WTC11 (cell line): ENCODE data around the gene SCN4B. TPM values are rescaled to one million over a fixed set of nuclear protein-coding genes. Genes with fewer than 3 reads are reported as not detected.

Experiments
- ATAC-seq: fragments of 200-7000 bp; cut with Tn5 transposase; 2 replicates; pipeline ENCODE4 v1.10.0; 2021; ENCODE audit warnings: mild to moderate bottlenecking, moderate library complexity
- CTCF ChIA-PET: fragments of 300-600 bp; sonication (Branson Sonifier 250); formaldehyde crosslinking; loops from one replicate; lab custom pipeline; 2021; ENCODE audit warnings: antibody characterized with exemption; lab: Charles Lee
- POLR2A ChIA-PET: fragments of 350-600 bp; sonication (Branson Sonifier 250); formaldehyde crosslinking; loops from one replicate; lab custom pipeline; 2021; ENCODE audit warnings: antibody characterized with exemption; lab: Charles Lee
- DNase-seq: peaks from one replicate; pipeline ENCODE4 v3.0.0; 2021; ENCODE audit warnings: low spot score
- H3K27ac Mint-ChIP-seq: 2 replicates; pipeline ENCODE4 v1.8.0; 2021; ENCODE audit warnings: mixed read lengths
- H3K27me3 Mint-ChIP-seq: 2 replicates; pipeline ENCODE4 v1.8.0; 2021; ENCODE audit warnings: low read depth, mild to moderate bottlenecking, moderate library complexity, mixed read lengths
- H3K36me3 Mint-ChIP-seq: 2 replicates; pipeline ENCODE4 v1.8.0; 2021; ENCODE audit warnings: mixed read lengths
- H3K4me1 Mint-ChIP-seq: 2 replicates; pipeline ENCODE4 v1.8.0; 2022; ENCODE audit warnings: mixed read lengths
- H3K4me3 Mint-ChIP-seq: 2 replicates; pipeline ENCODE4 v1.8.0; 2021; ENCODE audit warnings: mild to moderate bottlenecking, moderate library complexity, mixed read lengths
- H3K9me3 Mint-ChIP-seq: 2 replicates; pipeline ENCODE4 v1.8.0; 2021; ENCODE audit warnings: mixed read lengths
- AFF4 ChIP-seq: sonication (generic); formaldehyde crosslinking; IDR thresholded peaks from 2 replicates; pipeline ENCODE4 v1.8.1; 2023; ENCODE audit warnings: mild to moderate bottlenecking, missing genetic modification reagents, borderline replicate concordance
- ELF4 ChIP-seq: sonication (generic); formaldehyde crosslinking; IDR thresholded peaks from 2 replicates; pipeline ENCODE4 v1.8.1; 2022; ENCODE audit warnings: low read depth, mild to moderate bottlenecking, moderate library complexity, missing genetic modification reagents
- ESRRA ChIP-seq: sonication (generic); formaldehyde crosslinking; IDR thresholded peaks from 2 replicates; pipeline ENCODE4 v1.8.1; 2022; ENCODE audit warnings: mild to moderate bottlenecking, missing genetic modification reagents, borderline replicate concordance
- MAX ChIP-seq: sonication (generic); formaldehyde crosslinking; IDR thresholded peaks from 2 replicates; pipeline ENCODE4 v1.8.0; 2022; ENCODE audit warnings: mild to moderate bottlenecking, missing genetic modification reagents
- SMAD4 ChIP-seq: sonication (generic); formaldehyde crosslinking; IDR thresholded peaks from 2 replicates; pipeline ENCODE4 v1.8.0; 2022; ENCODE audit warnings: mild to moderate bottlenecking, missing genetic modification reagents
- TEAD1 ChIP-seq: sonication (generic); formaldehyde crosslinking; IDR thresholded peaks from 2 replicates; pipeline ENCODE4 v1.8.0; 2022; ENCODE audit warnings: mild to moderate bottlenecking, missing genetic modification reagents
- TEAD4 ChIP-seq: sonication (generic); formaldehyde crosslinking; IDR thresholded peaks from 2 replicates; pipeline ENCODE4 v1.8.0; 2022; ENCODE audit warnings: mild to moderate bottlenecking, missing genetic modification reagents
- ZNF423 ChIP-seq: fragments of 250-450 bp; sonication (Bioruptor Pico); IDR thresholded peaks from 2 replicates; pipeline ENCODE4 v2.1.2; 2022; ENCODE audit warnings: mild to moderate bottlenecking, moderate library complexity
- total RNA-seq: library from RNA; stranded (reverse); gene quantifications from 3 replicates; pipeline ENCODE4 v1.2.3, GENCODE V29; 2021
- TF ChIP-seq, protein P1 (sequence below): sonication (generic); formaldehyde crosslinking; conservative IDR thresholded peaks from 2 replicates; pipeline ENCODE4 v1.8.1; 2023; ENCODE audit warnings: mild to moderate bottlenecking, low read depth, missing genetic modification reagents, moderate library complexity
- TF ChIP-seq, protein P2 (sequence below): sonication (generic); formaldehyde crosslinking; IDR thresholded peaks from 2 replicates; pipeline ENCODE4 v1.8.0; 2022; ENCODE audit warnings: mild to moderate bottlenecking, missing genetic modification reagents
- TF ChIP-seq, protein P3 (sequence below): sonication (generic); formaldehyde crosslinking; IDR thresholded peaks from 2 replicates; pipeline ENCODE4 v1.8.1; 2023; ENCODE audit warnings: mild to moderate bottlenecking, missing genetic modification reagents

SCN4B gene
- total RNA-seq, 1 experiment from 2014 or later, result 4.4 TPM

DNA sequence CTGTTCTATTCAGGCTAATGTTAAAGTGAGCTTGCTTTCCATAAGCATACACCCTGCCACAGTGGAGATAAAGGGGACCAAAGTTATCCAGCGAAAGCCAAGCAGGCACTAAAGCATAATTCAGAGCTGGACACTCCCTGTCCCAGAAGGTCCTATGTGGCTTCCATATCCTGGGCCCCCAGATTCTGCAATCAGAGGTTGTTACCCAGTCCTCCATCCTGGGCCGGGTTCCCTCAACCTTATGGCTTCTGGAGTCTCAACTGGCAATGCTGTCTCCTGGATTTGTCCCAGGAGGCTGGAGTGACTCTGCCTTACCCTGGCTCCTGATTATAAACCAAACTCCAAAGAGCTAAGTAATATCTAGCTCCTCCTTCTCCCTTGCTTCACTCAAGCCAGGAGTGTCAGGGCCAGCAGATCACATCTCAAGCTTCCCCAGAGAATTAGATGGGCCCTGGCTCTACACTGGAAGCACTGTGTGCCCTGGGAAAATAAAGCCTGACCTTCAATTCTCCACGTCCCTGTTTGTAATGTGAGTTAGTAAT lies 51.9 kb downstream of the SCN4B start:
- H3K27me3 Mint-ChIP-seq, result no peaks in the 10 kb centered on the region
- H3K4me1 Mint-ChIP-seq, result peaks cover 28% of the 10 kb centered on the region
- no peak overlapping the region for H3K27ac Mint-ChIP-seq
- no peak overlapping the region for H3K4me3 Mint-ChIP-seq
- TF ChIP-seq MAX (no peak), SMAD4 (no peak), AFF4 (CRISPR knock-in tag) (no peak), ELF4 (no peak), TEAD1 (CRISPR knock-in tag) (no peak), ZNF423 (CRISPR knock-in tag) (no peak)
- TF ChIP-seq, protein P1, sequence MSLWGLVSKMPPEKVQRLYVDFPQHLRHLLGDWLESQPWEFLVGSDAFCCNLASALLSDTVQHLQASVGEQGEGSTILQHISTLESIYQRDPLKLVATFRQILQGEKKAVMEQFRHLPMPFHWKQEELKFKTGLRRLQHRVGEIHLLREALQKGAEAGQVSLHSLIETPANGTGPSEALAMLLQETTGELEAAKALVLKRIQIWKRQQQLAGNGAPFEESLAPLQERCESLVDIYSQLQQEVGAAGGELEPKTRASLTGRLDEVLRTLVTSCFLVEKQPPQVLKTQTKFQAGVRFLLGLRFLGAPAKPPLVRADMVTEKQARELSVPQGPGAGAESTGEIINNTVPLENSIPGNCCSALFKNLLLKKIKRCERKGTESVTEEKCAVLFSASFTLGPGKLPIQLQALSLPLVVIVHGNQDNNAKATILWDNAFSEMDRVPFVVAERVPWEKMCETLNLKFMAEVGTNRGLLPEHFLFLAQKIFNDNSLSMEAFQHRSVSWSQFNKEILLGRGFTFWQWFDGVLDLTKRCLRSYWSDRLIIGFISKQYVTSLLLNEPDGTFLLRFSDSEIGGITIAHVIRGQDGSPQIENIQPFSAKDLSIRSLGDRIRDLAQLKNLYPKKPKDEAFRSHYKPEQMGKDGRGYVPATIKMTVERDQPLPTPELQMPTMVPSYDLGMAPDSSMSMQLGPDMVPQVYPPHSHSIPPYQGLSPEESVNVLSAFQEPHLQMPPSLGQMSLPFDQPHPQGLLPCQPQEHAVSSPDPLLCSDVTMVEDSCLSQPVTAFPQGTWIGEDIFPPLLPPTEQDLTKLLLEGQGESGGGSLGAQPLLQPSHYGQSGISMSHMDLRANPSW (CRISPR knock-in tag), result no peak
- TF ChIP-seq, protein P2, sequence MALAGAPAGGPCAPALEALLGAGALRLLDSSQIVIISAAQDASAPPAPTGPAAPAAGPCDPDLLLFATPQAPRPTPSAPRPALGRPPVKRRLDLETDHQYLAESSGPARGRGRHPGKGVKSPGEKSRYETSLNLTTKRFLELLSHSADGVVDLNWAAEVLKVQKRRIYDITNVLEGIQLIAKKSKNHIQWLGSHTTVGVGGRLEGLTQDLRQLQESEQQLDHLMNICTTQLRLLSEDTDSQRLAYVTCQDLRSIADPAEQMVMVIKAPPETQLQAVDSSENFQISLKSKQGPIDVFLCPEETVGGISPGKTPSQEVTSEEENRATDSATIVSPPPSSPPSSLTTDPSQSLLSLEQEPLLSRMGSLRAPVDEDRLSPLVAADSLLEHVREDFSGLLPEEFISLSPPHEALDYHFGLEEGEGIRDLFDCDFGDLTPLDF (CRISPR knock-in tag), result no peak
- TF ChIP-seq, protein P3, sequence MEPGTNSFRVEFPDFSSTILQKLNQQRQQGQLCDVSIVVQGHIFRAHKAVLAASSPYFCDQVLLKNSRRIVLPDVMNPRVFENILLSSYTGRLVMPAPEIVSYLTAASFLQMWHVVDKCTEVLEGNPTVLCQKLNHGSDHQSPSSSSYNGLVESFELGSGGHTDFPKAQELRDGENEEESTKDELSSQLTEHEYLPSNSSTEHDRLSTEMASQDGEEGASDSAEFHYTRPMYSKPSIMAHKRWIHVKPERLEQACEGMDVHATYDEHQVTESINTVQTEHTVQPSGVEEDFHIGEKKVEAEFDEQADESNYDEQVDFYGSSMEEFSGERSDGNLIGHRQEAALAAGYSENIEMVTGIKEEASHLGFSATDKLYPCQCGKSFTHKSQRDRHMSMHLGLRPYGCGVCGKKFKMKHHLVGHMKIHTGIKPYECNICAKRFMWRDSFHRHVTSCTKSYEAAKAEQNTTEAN (CRISPR knock-in tag), result no peak
- H3K36me3 Mint-ChIP-seq, result no peaks in the 10 kb centered on the region
- DNase-seq (no peak), ATAC-seq (no peak)
- no peaks in the 10 kb centered on the region for H3K9me3 Mint-ChIP-seq
- ChIA-PET CTCF (no interaction called here), POLR2A (no interaction called here)

GRCh38 chr11:118099838-118100556 lies 52.6 kb downstream of the SCN4B start:
- ATAC-seq (no peak; the same call in 1 of the 2 replicates), DNase-seq (no peak)
- Mint-ChIP-seq H3K4me1 (peaks cover 24% of the 10 kb centered on the region), H3K27me3 (no peaks in the 10 kb centered on the region), H3K9me3 (no peaks in the 10 kb centered on the region), H3K4me3 (no peak overlapping the region), H3K27ac (no peak overlapping the region), H3K36me3 (no peaks in the 10 kb centered on the region)
- TF ChIP-seq ESRRA (CRISPR knock-in tag) (0 out of 2 replicates have a peak, but pooled peaks have one; percentile 71), TEAD4 (CRISPR knock-in tag) (no peak)
- ChIA-PET CTCF (no interaction called here), POLR2A (no interaction called here)
